H9 (cell line): ENCODE results near the gene KAT2B. TPM values are rescaled to one million over a fixed set of nuclear protein-coding genes. Genes with fewer than 3 reads are reported as not detected.

Experiments
- DNase-seq: peaks from one replicate; pipeline ENCODE4 v3.0.0-alpha.2; 2017
- H2AFZ ChIP-seq: one replicate; pipeline ENCODE4 v1.6.1; 2013; ENCODE audit warnings: mild to moderate bottlenecking, low read length, control low read depth, moderate library complexity
- H2AK5ac ChIP-seq: 2 replicates; pipeline ENCODE4 v1.6.1; 2013; ENCODE audit warnings: low read length, control low read depth, mixed read lengths; ENCODE audit not compliant: insufficient read length
- H2BK120ac ChIP-seq: one replicate; pipeline ENCODE4 v1.6.1; 2013; ENCODE audit warnings: low read depth, mild to moderate bottlenecking, low read length, control low read depth, inconsistent platforms; ENCODE audit not compliant: poor library complexity, severe bottlenecking
- H2BK12ac ChIP-seq: 2 replicates; pipeline ENCODE4 v1.6.1; 2013; ENCODE audit warnings: low read length, control low read depth, mixed read lengths, low read depth; ENCODE audit not compliant: insufficient read length
- H2BK15ac ChIP-seq: 2 replicates; pipeline ENCODE4 v1.6.1; 2013; ENCODE audit warnings: low read depth, low read length, control low read depth
- H2BK20ac ChIP-seq: one replicate; pipeline ENCODE4 v1.6.1; 2013; ENCODE audit warnings: low read depth, mild to moderate bottlenecking, low read length, control low read depth, inconsistent platforms; ENCODE audit not compliant: poor library complexity, severe bottlenecking
- H2BK5ac ChIP-seq: 2 replicates; pipeline ENCODE4 v1.6.1; 2013; ENCODE audit warnings: low read length, control low read depth, mixed read lengths; ENCODE audit not compliant: insufficient read length
- H3K14ac ChIP-seq: 2 replicates; pipeline ENCODE4 v1.6.1; 2013; ENCODE audit warnings: low read length, control low read depth; ENCODE audit not compliant: insufficient read depth
- H3K18ac ChIP-seq: 2 replicates; pipeline ENCODE4 v1.6.1; 2013; ENCODE audit warnings: low read depth, mild to moderate bottlenecking, mixed read lengths, low read length, control low read depth; ENCODE audit not compliant: insufficient read length
- H3K23ac ChIP-seq: 2 replicates; pipeline ENCODE4 v1.6.1; 2013; ENCODE audit warnings: low read length, control low read depth, mixed read lengths, low read depth; ENCODE audit not compliant: insufficient read length
- H3K23me2 ChIP-seq: 2 replicates; pipeline ENCODE4 v1.6.1; 2013; ENCODE audit warnings: low read depth, mild to moderate bottlenecking, mixed read lengths, low read length, control low read depth; ENCODE audit not compliant: insufficient read length, poor library complexity, severe bottlenecking
- H3K27ac ChIP-seq: 2 replicates; pipeline ENCODE4 v1.5.1; 2013; ENCODE audit warnings: low read length, control low read depth, mixed read lengths, low read depth; ENCODE audit not compliant: insufficient read length
- H3K27me3 ChIP-seq: 2 replicates; pipeline ENCODE4 v1.6.1; 2013; ENCODE audit warnings: low read length, control low read depth, inconsistent platforms; ENCODE audit not compliant: insufficient read depth
- H3K4ac ChIP-seq: 2 replicates; pipeline ENCODE4 v1.6.1; 2013; ENCODE audit warnings: low read depth, mild to moderate bottlenecking, control low read depth, inconsistent platforms, low read length, moderate library complexity
- H3K4me1 ChIP-seq: 2 replicates; pipeline ENCODE4 v1.6.1; 2013; ENCODE audit warnings: low read length, control low read depth, inconsistent platforms; ENCODE audit not compliant: insufficient read depth
- H3K4me2 ChIP-seq: 2 replicates; pipeline ENCODE4 v1.6.1; 2013; ENCODE audit warnings: low read length, control low read depth, mixed read lengths; ENCODE audit not compliant: insufficient read length, insufficient read depth
- H3K56ac ChIP-seq: 2 replicates; pipeline ENCODE4 v1.6.1; 2013; ENCODE audit warnings: low read depth, mild to moderate bottlenecking, mixed read lengths, low read length, control low read depth; ENCODE audit not compliant: insufficient read length
- H3K79me1 ChIP-seq: 2 replicates; pipeline ENCODE4 v1.6.1; 2013; ENCODE audit warnings: low read depth, mild to moderate bottlenecking, moderate library complexity, low read length, control low read depth, inconsistent platforms; ENCODE audit not compliant: insufficient read depth, poor library complexity, severe bottlenecking
- H3K79me2 ChIP-seq: 2 replicates; pipeline ENCODE4 v1.6.1; 2013; ENCODE audit warnings: low read length, control low read depth, inconsistent platforms; ENCODE audit not compliant: insufficient read depth
- H3K9ac ChIP-seq: 2 replicates; pipeline ENCODE4 v1.6.1; 2013; ENCODE audit warnings: low read length, control low read depth, mixed read lengths; ENCODE audit not compliant: insufficient read length; ENCODE audit errors: extremely low read depth
- H3K9me3 ChIP-seq: one replicate; pipeline ENCODE4 v1.6.1; 2013; ENCODE audit warnings: low read depth, low read length, inconsistent platforms; ENCODE audit not compliant: control insufficient read depth
- H3T11ph ChIP-seq: one replicate; pipeline ENCODE4 v1.6.1; 2013; ENCODE audit warnings: mild to moderate bottlenecking, low read length, control low read depth, inconsistent platforms
- H4K20me1 ChIP-seq: one replicate; pipeline ENCODE4 v1.6.1; 2013; ENCODE audit not compliant: control insufficient read depth, insufficient read length, insufficient read depth
- H4K5ac ChIP-seq: 2 replicates; pipeline ENCODE4 v1.6.1; 2013; ENCODE audit warnings: low read depth, mild to moderate bottlenecking, mixed read lengths, low read length, control low read depth; ENCODE audit not compliant: insufficient read length
- H4K8ac ChIP-seq: replicated peaks from 2 replicates; pipeline ENCODE4 v1.6.1; 2013; ENCODE audit warnings: low read length, control low read depth, mixed read lengths, low read depth; ENCODE audit not compliant: insufficient read length
- H4K91ac ChIP-seq: 2 replicates; pipeline ENCODE4 v1.6.1; 2013; ENCODE audit warnings: low read depth, mild to moderate bottlenecking, moderate library complexity, mixed read lengths, low read length, control low read depth; ENCODE audit not compliant: insufficient read length
- H3K27ac Mint-ChIP-seq, 3 experiments: 2 replicates in 2 of 3; 3 replicates in 1 of 3; pipeline ENCODE4 v1.8.0; 2020 to 2021; ENCODE audit warnings: mixed read lengths in 3 of 3, mild to moderate bottlenecking in 1 of 3, moderate library complexity in 1 of 3
- H3K27me3 Mint-ChIP-seq: 2 replicates; pipeline ENCODE4 v1.8.0; 2021; ENCODE audit warnings: low read depth, mild to moderate bottlenecking, moderate library complexity, mixed read lengths
- H3K36me3 Mint-ChIP-seq, 3 experiments: 2 replicates in 2 of 3; 3 replicates in 1 of 3; pipeline ENCODE4 v1.8.0; 2020 to 2021; ENCODE audit warnings: low read depth in 3 of 3, mixed read lengths in 3 of 3; ENCODE audit not compliant: insufficient read depth in 1 of 3
- H3K4me1 Mint-ChIP-seq, 2 experiments: 2 replicates each; pipeline ENCODE4 v1.8.0; 2020; ENCODE audit warnings: mixed read lengths in 2 of 2
- H3K4me3 Mint-ChIP-seq, 2 experiments: 2 replicates in 1 of 2; 3 replicates in 1 of 2; pipeline ENCODE4 v1.8.0; 2020 to 2021; ENCODE audit warnings: mild to moderate bottlenecking in 2 of 2, mixed read lengths in 2 of 2, moderate library complexity in 1 of 2
- H3K9me3 Mint-ChIP-seq, 2 experiments: 2 replicates in 1 of 2; 3 replicates in 1 of 2; pipeline ENCODE4 v1.8.0; 2020; ENCODE audit warnings: mild to moderate bottlenecking in 2 of 2, mixed read lengths in 2 of 2, moderate library complexity in 1 of 2
- CTCF ChIP-seq: fragments of 200-600 bp; sonication (generic); conservative IDR thresholded peaks from 3 replicates; pipeline ENCODE4 v1.8.0; 2021; ENCODE audit warnings: antibody characterized with exemption, mild to moderate bottlenecking
- WGBS: extraction: QIAGEN DNeasy Blood & Tissue Kit; methylation state at CpG from one replicate; pipeline ENCODE4 v1.1.7; 2013; ENCODE audit warnings: missing lambda C conversion rate, low lambda C conversion rate, mixed read lengths; ENCODE audit not compliant: insufficient read length; ENCODE audit errors: extremely low coverage; 5-methylcytosine and 5-hydroxymethylcytosine counted together
- total RNA-seq: library from RNA; stranded (reverse); gene quantifications from 2 replicates; pipeline ENCODE4 v1.2.1, GENCODE V29; 2021

KAT2B gene
- total RNA-seq, 1 experiment from 2014 or later: 6.3 TPM

GRCh38 chr3:20041197-20041780 is 1.0 kb downstream of the KAT2B start:
- no CpG with 5 or more reads among the region's 28 CpGs for WGBS
- Histone ChIP-seq H3K56ac (no peak overlapping the region), H2BK120ac (no peak overlapping the region), H3K27me3 (no peaks in the 10 kb centered on the region), H3K23me2 (peaks cover 12% of the 10 kb centered on the region), H2BK5ac (no peak overlapping the region), H3K79me1 (no peaks in the 10 kb centered on the region), H3K18ac (no peak overlapping the region), H2BK15ac (no peak overlapping the region), H2BK12ac (no peak overlapping the region), H4K8ac (no peak overlapping the region), H3K27ac (no peak overlapping the region), H4K5ac (no peak overlapping the region), H3K9me3 (no peaks in the 10 kb centered on the region), H3K9ac (no peak overlapping the region), H4K20me1 (no peaks in the 10 kb centered on the region), H3K79me2 (no peaks in the 10 kb centered on the region), H2AK5ac (no peak overlapping the region), H4K91ac (no peak overlapping the region), H2AFZ (no peak overlapping the region), H3K4me1 (no peaks in the 10 kb centered on the region), H3T11ph (no peak overlapping the region), H3K23ac (no peak overlapping the region), H3K4me2 (peak overlapping the region; percentile 51), H2BK20ac (no peak overlapping the region), H3K14ac (no peak overlapping the region), H3K4ac (no peak overlapping the region)
- no peaks in the 10 kb centered on the region for H3K36me3 Mint-ChIP-seq
- peak; percentile 71 for DNase-seq
- H3K27ac Mint-ChIP-seq: no peak overlapping the region
- no peak for TF ChIP-seq CTCF
- H3K9me3 Mint-ChIP-seq: no peaks in the 10 kb centered on the region
- peak overlapping the region; percentile 86 to 92 for H3K4me3 Mint-ChIP-seq
- peaks cover 17 to 27% of the 10 kb centered on the region in 2 experiments for H3K4me1 Mint-ChIP-seq
- peaks cover 17% of the 10 kb centered on the region for H3K27me3 Mint-ChIP-seq
